MCF 10A (cell line): ENCODE data around the gene MRRF. TPM values are rescaled to one million over a fixed set of nuclear protein-coding genes. Genes with fewer than 3 reads are reported as not detected.

Experiments used
- BruUV-seq: library from RNA; stranded (reverse); fragments of 400-500 nt; replicated peaks from 2 replicates; lab custom pipeline; 2021; lab: Mats Ljungman, UMichigan
- CTCF ChIA-PET: fragments of 300-600 bp; sonication (Branson Sonifier 250); formaldehyde crosslinking; extraction: SDS; loops from one replicate; lab custom pipeline; 2021; ENCODE audit warnings: antibody characterized with exemption, inconsistent platforms; lab: Yijun Ruan, JAX
- POLR2A ChIA-PET: fragments of 300-600, 350-650 bp; sonication (Branson Sonifier 250); formaldehyde crosslinking; extraction: SDS; loops from one replicate; lab custom pipeline; 2020; ENCODE audit warnings: antibody characterized with exemption, inconsistent platforms; lab: Yijun Ruan, JAX
- DNase-seq: peaks from one replicate; pipeline ENCODE4 v3.0.0-alpha.2; 2018; ENCODE audit not compliant: unreplicated experiment
- H3K27ac Mint-ChIP-seq: one replicate; pipeline ENCODE4 v1.8.0; 2022; ENCODE audit warnings: mild to moderate bottlenecking, low read depth, mixed read lengths; ENCODE audit not compliant: unreplicated experiment
- H3K27me3 Mint-ChIP-seq: one replicate; pipeline ENCODE4 v1.8.0; 2022; ENCODE audit warnings: mixed read lengths; ENCODE audit not compliant: insufficient read depth, unreplicated experiment
- H3K36me3 Mint-ChIP-seq: one replicate; pipeline ENCODE4 v1.8.0; 2022; ENCODE audit warnings: mild to moderate bottlenecking, moderate library complexity, mixed read lengths; ENCODE audit not compliant: insufficient read depth, unreplicated experiment
- H3K4me1 Mint-ChIP-seq: one replicate; pipeline ENCODE4 v1.8.0; 2022; ENCODE audit warnings: mixed read lengths; ENCODE audit not compliant: insufficient read depth, unreplicated experiment
- H3K4me3 Mint-ChIP-seq: one replicate; pipeline ENCODE4 v1.8.0; 2022; ENCODE audit warnings: mild to moderate bottlenecking, moderate library complexity, mixed read lengths; ENCODE audit not compliant: unreplicated experiment
- H3K9me3 Mint-ChIP-seq: one replicate; pipeline ENCODE4 v1.8.0; 2022; ENCODE audit warnings: mixed read lengths; ENCODE audit not compliant: unreplicated experiment
- CTCF ChIP-seq: fragments of 200-600 bp; IDR thresholded peaks from one replicate; pipeline ENCODE4 v1.8.0; 2022; ENCODE audit warnings: antibody characterized with exemption, mild to moderate bottlenecking; ENCODE audit not compliant: unreplicated experiment
- intact Hi-C: fragments of 100-400 bp; cut with micrococcal nuclease; formaldehyde crosslinking; loops from 2 replicates; pipeline ENCODE4 v1.14.1; 2022
- total RNA-seq: library from RNA; stranded (reverse); gene quantifications from 2 replicates; pipeline ENCODE4 v1.2.3, GENCODE V29; 2022

The MRRF gene
- total RNA-seq, 1 experiment from 2014 or later: 90.3 TPM

- intact Hi-C loops: no loop called here
- ChIA-PET CTCF (interaction anchor here (0.8 to 1.5 kb wide), 5 partner anchors 10 to 138 kb away, joined by 3 to 6 read pairs (median 3); no protein-coding TSS in a partner anchor), POLR2A (interaction anchor here (0.9 to 6.2 kb wide), 3 partner anchors 10 to 237 kb away, joined by 3 to 72 read pairs (median 4); no protein-coding TSS in a partner anchor)
- peaks cover 69% of the 10 kb centered on the region for H3K36me3 Mint-ChIP-seq
- peak overlapping the region; percentile 10 for H3K4me3 Mint-ChIP-seq
- peaks cover 12% of the 10 kb centered on the region for H3K4me1 Mint-ChIP-seq
- BruUV-seq: no TSS peak
- peak overlapping the region; percentile 100 for H3K27ac Mint-ChIP-seq
- TF ChIP-seq CTCF: no peak
- no peaks in the 10 kb centered on the region for H3K27me3 Mint-ChIP-seq
- DNase-seq: no peak
- H3K9me3 Mint-ChIP-seq: no peaks in the 10 kb centered on the region
Observed at GRCh38 chr9:122262073-122262472, 2.6 kb upstream of the MRRF start.

- no peaks in the 10 kb centered on the region for H3K27me3 Mint-ChIP-seq
- no peaks in the 10 kb centered on the region for H3K9me3 Mint-ChIP-seq
- TF ChIP-seq CTCF: no peak
- ChIA-PET POLR2A (interaction anchor here (0.6 to 6.2 kb wide), 19 partner anchors 10 to 649 kb away, joined by 3 to 72 read pairs (median 5); partner anchors contain the start of genes MORN5, NDUFA8 and ZBTB6), CTCF (interaction anchor here (0.5 to 2.8 kb wide), 9 partner anchors 10 to 199 kb away, joined by 3 to 18 read pairs (median 5); partner anchors contain the start of genes MORN5 and NDUFA8)
- no TSS peak for BruUV-seq
- intact Hi-C loops: loop anchor here (1.0 kb wide), 1 partner anchor 106 kb away; no protein-coding TSS in a partner anchor
- peak overlapping the region; percentile 100 for H3K27ac Mint-ChIP-seq
- DNase-seq: no peak
- peaks cover 55% of the 10 kb centered on the region for H3K36me3 Mint-ChIP-seq
- H3K4me1 Mint-ChIP-seq: peaks cover 12% of the 10 kb centered on the region
- H3K4me3 Mint-ChIP-seq: peak overlapping the region; percentile 97
Observed at GRCh38 chr9:122263699-122264349, 858 bp upstream of the MRRF start.

GRCh38 chr9:122265149-122265915 lies 650 bp downstream of the MRRF start:
- no peaks in the 10 kb centered on the region for H3K27me3 Mint-ChIP-seq
- CTCF ChIA-PET: interaction anchor here (0.7 to 2.8 kb wide), 13 partner anchors 11 to 520 kb away, joined by 3 to 18 read pairs (median 3); partner anchors contain the start of genes MORN5 and NDUFA8
- peaks cover 41% of the 10 kb centered on the region for H3K36me3 Mint-ChIP-seq
- peaks cover 12% of the 10 kb centered on the region for H3K4me1 Mint-ChIP-seq
- peak overlapping the region; percentile 100 for H3K27ac Mint-ChIP-seq
- POLR2A ChIA-PET: interaction anchor here (0.8 to 6.2 kb wide), 26 partner anchors 8 to 647 kb away, joined by 3 to 72 read pairs (median 4); partner anchors contain the start of genes MORN5, NDUFA8, PDCL and RC3H2
- BruUV-seq: TSS peak; percentile 77
- intact Hi-C loops: no loop called here
- H3K9me3 Mint-ChIP-seq: no peaks in the 10 kb centered on the region
- no peak for TF ChIP-seq CTCF
- peak; percentile 43 for DNase-seq
- peak overlapping the region; percentile 97 for H3K4me3 Mint-ChIP-seq
